GM21367 (cell line): ENCODE measurements around the gene PBX4.
"Not testable (repeated sequence)": the region's sequence is repeated elsewhere in the genome, so short reads cannot be mapped to it uniquely, and the experiment has no call there.

Experiments
- ATAC-seq: cut with Tn5 transposase; IDR thresholded peaks from one replicate; pipeline ENCODE4 v1.9.1; 2021; ENCODE audit not compliant: unreplicated experiment

Gene PBX4

DNA sequence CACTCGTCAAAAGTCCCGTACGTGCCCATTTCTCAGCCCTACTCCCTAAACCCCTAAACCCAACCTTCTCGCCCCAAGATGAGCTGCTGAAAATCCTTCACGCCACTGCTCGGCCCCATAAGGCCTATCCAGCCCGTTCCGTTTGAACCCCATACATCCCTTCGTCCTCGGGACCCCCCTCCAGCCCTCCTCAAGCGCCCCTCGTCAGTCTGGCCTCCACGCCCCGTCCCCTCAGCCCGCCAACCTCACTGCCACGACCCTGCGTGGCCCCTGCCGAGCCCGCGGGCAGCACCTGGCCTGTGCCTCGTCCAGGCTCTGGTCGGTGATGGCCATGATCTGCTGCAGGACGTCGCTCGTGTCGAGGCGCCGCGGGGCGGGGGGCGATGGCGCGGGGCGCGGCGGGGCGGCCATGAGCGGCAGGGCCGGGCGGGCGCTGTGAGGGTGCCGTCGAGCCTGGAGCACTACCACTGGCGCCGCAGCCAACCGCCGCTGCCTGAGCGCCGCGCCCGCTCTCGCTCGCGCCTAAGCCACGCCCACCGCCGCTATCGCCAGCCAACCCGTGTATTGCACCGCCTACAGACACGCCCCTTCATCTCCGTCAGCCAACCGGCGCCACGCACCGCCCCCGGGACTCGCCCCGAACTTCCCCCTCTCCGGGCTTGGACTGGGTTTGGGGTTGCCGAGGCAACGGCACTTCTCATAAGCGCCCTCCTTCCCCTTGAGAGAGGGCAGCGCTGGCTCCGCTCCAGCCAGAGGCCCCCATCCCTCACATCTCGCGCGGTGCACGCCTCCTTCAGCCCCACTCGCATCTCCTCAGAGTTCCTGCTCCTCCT is at the start of gene PBX4:
Gene PBX4 (minus strand): TSS at position 469 of the 833 bp plus-strand sequence. CDS start 58 bp downstream, at position 411.
- ATAC-seq = peak; percentile 92

DNA sequence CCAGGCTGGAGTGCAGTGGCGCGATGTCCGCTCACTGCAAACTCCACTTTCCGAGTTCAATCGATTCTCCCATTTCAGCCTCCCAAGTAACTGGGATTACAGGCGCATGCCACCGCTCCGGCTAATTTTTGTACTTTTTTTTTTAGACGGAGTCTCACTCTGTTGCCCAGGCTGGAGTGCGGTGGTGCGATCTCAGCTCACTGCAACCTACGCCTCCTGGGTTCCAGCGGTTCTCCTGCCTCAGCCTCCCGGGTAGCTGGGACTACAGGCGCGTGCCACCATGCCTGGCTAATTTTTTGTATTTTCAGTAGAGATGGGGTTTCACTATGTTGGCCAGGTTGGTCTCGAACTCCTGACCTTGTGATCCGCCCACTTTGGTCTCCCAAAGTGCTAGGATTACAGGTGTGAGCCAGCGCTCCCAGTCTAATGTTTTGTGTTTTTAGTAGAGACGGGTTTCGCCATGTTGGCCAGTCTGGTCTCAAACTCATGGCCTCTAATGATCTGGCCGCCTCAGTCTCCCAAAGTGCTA is 47.0 kb upstream of the PBX4 start:
- not testable (repeated sequence) for ATAC-seq

- peak; percentile 46 for ATAC-seq
Observed at GRCh38 chr19:19663256-19664120, 45.0 kb upstream of the PBX4 start, which contains the start of gene ATP13A1. Gene ATP13A1 (minus strand): TSS chr19:19663676. CDS start chr19:19663666, 10 bp downstream.

DNA sequence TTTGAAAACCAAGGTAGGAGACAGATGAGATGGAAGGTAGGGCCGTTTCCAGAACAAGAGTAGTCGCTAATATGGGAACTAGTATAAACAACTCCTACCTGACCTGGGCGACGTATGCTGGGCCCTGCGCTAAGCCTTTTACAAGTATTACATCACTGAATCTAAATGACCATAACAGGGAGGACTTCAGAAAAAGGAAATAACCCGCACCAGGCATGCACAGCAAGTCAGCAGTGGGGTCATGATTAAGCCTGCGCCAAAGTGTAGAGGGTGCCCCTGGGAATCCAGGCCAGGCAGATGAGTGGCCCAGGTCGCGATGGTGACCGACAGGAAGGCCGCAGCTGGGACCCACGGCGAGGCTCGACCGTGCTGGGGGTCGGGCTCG is 44.4 kb upstream of the PBX4 start:
- no peak for ATAC-seq

- ATAC-seq = no peak
Observed at GRCh38 chr19:19662344-19662743, 43.9 kb upstream of the PBX4 start.

DNA sequence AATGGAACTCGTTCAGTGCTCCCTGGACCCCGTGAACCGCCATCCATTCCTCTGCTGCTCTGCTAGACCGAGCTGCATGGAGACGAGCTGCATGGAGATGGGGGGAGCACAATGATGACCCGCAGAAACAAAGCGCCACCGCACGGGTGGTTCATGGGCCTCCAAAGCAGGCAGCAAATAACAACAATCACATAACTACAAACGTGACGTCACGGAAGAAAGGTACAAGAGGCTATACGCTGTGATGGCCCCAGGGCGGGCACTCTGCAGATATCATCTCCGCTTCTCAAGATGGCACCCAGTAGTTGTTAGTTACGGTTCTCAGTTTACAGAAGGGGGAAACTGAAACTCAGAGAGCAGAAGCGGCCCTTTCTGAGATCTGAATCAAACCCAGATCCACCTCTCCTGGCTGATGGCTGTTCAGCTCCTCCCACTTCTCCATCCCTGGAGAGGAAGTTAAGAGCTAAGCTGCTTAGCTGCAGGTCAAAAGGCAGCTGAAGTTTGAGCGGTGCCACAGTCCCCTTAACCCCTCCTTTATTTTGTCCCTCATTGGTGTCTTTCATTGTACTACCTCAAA is 43.3 kb upstream of the PBX4 start:
- ATAC-seq = peak; percentile 38

DNA sequence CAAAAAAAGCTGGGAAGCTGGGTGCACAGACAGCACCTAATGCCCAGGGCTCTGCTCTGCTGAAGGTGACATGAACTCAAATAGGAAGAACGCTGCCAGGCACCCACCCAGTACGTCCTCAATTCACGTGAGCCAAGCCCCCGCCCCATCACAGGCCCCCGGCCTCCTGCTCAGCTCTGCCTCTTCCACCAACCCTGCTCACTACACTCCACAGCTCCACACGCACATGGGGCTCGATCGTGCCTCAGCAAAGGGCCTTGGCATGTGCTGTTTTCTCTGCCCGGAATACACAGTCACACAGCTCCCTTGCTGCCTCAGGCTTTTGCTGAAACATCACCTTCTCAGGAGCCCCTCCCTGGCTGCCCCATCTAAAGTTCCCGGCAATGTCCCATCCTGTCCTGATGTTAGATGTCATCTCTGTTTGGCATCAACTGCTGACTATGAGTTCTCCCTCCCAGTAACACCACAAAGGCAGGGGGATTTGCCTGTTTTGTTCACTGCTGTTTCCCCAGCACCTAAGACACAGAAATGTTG is 42.7 kb upstream of the PBX4 start:
- ATAC-seq = no peak

DNA sequence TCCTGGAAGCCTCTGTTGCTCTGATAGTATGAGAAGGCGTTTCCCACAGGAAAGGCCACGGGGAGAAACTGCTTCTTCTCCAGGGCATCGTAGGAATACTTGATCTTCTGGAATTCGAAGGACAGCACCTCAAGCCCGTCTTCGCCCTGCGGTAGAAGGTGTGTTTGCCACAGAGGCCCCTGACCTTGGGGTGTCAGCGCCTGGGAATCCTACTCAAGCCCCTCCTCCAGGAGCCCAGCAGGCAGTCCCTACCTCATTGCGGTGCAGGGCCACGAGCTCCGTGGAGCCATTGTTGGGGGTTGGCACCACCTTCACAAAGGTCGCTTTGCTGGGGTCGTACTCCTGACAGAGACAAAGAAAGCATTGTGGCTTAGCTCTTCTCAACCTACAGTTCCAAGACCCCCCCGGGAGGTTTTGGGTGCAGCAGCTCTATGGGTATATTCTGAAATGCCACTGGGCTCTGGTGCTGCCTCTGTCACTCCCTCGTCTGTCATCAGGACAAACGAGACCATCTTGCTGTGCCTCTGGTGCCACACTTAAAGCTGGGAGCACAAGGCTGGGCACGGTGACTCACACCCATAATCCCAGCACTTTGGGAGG is 41.3 kb upstream of the PBX4 start:
- ATAC-seq = no peak

DNA sequence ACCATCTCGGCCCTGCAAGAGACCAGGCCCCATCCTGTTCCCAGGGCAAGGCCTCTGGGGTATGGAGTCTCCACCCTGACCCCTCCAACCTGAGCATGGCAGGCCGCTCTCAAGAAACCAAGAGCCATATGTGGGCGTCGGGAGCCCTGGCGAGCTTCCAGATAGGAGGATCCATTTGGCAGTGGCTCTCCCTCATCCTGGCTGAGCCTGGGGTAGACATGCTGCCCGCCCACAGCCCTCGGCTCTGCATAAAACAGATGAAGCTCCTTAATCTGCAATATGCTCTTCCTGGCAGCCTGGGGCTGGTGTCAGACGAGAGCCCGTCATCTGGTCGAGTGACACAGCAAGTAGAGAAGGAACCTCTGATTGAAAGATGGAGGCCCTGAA is 38.9 kb upstream of the PBX4 start:
- no peak for ATAC-seq

- ATAC-seq = no peak
Observed at GRCh38 chr19:19656451-19657396, 38.2 kb upstream of the PBX4 start.

DNA sequence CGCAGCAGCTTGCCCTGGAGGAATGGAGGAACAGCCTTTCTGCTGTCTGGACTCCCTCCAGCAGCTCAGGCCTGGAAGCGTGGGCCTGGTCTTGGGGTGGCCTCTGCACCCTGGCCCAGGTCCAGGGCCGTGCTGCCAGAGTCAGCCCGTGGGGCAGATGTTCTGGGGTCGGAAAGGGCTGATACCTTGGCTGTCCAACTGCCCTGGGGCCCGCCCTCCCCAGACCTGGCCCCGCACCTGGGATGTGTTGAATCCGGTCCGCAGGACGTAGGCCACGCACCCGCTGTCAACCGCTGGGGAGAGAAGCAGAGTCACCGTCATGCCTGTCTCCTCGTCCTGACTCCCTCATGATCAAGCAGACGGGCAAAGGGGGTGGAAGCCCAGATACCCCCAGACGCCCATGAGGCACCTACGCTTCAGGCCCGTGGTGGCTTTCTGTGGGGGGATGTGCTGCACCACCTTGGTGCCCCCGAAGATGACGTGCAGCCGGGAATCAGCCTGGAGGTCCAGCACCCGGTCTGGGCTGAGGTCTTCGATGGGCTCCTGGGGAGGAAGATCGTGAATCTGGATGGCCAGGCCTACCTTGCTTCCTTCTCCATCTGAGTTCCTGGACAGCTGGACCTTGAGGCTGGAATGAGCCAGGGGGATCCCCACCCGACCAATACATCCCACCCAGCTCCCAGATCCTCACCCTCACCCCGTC is 37.3 kb upstream of the PBX4 start:
- no peak for ATAC-seq

DNA sequence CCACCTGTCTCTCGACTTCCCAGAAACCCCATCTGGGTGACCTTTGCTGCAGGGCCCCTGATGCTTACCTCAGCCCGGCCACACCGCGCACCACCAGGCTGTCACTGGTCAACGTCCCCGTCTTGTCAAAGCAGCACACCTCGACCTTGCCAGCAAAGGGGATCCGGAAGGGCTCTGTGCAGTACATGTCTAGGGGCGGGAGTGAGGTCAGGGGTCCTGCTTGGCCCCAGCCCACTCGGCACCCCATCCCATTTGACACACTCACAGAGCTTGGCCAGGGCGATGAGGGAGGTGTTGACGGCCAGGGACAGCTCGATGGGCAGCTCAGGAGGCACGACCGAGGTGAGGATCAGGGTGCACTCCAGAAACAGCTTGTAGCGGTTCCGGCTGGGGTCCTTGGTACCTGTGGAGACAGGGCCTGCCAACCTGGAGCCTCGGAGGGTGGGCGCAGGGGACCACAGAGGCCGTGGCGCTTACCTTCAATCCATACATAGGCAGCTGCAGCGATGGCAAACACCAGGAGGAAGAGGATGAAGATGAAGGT is 36.6 kb upstream of the PBX4 start:
- no peak for ATAC-seq

DNA sequence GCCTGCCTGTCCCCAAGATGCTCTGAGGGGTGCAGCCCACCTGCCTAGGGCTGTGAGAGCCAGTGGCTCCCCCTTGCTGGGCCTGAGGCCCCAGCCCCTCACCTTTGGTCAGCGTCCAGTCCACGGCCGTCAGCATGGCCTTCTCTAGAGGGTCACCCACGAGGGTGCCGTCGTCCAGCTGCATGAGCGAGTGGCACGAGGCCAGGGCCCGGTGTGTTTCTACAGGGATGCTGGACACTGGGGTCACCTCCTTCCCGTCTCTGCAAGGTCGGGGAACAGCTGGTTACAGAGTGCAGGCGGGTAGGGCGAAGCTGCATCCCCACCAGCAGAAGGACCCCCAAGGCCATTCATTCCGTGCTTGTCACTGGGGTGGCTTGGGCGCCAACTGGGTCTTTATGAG is 36.0 kb upstream of the PBX4 start:
- no peak for ATAC-seq

DNA sequence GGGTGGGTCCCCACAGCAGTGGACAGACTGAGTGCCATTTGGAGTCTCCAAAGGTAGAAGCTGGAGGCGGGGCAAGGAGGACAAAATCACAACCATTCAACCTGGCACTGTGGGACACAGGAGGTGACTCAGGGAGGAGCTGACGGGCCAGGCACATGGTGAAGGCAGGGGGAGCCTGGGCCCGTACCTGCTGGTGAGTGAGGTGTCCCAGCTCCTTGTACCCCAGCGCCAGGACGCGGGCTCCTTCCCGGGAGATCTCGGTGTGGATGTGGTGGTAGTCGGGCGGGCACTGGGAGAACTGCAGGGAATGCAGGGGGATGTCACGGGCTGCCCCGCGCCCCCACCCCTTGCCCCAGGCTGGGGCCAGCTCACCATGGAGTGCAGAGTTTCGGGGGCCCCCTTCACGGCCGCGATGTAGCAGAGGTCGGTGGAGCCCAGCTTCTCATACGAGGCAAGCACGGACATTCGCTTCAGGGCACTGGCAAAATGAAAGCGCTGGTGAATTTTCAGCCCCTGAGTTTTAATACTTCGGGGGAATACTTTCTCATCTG is 35.2 kb upstream of the PBX4 start:
- no peak for ATAC-seq

DNA sequence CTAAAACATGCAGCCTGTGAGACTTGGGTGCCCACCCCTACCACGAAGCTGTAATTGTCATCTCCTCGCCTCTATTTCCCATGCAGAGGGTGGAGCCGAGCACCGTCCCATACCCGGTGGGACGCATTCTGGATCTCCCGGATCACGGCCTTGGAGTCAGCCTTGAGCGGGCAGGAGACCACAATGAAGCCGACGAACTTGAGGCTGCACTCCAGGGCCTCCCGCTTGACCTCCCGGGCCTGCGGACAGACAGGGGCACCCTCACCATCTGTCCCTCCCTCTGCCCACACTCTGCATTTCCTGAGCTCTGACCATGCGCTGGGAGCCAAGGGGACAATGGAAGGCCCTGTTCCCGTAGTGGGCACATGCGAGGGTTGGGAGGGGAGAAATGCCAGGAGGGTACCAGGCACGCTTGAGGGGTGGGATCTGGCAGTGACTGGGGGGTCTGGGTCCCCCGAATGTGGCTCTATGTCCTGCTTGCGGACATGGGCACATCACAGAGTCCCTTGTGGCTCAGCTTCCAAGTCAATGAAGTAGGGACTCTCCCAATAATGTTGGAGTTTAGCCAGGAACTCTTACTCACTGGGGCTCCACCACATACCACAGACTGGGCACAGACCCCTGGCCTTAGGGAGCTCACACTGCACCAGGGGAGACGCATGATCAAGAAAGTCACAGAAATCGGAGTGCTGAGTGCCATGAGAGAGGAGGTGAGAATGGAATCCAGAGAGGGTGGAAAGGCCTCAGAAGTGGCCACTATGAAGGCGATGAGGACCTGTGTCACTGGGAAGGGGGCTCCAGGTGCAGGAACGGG is 34.2 kb upstream of the PBX4 start:
- ATAC-seq = no peak

DNA sequence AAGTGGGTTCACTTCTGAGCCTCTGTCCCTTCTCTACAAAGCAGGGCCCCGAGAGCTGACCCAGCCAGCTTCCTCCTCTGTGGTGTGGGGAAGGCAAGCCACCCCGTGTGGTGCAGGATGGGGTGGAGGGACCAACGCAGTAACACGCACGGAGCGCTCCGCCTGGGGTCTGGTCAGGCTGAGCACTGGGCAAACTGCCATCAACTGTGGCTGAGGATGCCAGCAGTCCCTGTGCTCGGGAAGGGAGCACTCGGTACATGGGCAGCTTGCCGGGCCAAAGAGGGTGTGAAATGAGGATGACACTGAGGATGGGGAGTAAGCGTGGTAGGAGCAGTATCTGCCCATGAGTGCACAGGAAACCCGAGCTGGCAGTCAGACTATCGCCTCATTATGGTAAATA is 32.6 kb upstream of the PBX4 start:
- no peak for ATAC-seq

DNA sequence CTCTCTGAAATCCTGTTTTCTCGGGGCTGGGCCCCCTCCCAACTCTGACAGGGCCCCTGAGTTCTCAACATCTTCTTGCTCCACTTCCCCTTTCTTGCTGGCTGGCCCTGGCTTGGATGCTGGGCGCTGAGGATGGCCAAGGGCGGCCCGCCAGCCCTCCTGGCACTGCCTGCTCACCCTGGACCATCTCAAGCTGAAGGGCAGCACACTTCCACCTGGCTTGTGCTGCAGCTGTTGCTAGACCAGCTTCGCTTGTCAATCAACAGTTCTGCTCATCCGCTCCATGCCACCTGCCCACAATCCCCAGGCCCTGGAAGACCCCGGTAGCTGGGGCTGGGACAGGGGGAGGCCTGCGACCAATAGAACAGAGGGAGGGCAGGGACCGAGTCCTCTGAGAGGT is 31.8 kb upstream of the PBX4 start:
- ATAC-seq = no peak

DNA sequence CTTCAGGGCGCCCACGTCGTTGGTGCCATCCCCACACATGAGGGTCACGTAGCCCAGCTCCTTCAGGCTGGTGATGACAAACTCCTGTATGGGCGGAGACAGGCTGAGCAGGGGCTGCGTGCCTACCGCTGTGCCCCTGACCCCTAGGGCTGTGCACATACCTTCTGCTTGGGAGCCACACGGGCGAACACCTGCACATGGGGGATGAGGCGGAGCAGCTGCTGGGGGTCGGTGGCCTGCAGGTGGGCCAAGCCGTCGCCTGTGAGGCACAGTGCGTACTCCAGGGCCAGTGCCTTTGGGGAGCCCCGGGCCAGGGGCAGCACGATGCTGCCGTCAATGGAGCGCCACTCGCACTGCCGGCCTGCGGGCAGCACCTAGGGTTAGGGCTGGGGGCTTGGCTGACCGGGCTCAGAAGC is 31.1 kb upstream of the PBX4 start:
- ATAC-seq = no peak
